Measurements from ENCODE around the gene MAPKAP1. TPM values are rescaled to one million over a fixed set of nuclear protein-coding genes. Genes with fewer than 3 reads are reported as not detected.

The MAPKAP1 gene
- polyA plus RNA-seq (ENCODE audit: insufficient read length): 60.6 TPM

DNA sequence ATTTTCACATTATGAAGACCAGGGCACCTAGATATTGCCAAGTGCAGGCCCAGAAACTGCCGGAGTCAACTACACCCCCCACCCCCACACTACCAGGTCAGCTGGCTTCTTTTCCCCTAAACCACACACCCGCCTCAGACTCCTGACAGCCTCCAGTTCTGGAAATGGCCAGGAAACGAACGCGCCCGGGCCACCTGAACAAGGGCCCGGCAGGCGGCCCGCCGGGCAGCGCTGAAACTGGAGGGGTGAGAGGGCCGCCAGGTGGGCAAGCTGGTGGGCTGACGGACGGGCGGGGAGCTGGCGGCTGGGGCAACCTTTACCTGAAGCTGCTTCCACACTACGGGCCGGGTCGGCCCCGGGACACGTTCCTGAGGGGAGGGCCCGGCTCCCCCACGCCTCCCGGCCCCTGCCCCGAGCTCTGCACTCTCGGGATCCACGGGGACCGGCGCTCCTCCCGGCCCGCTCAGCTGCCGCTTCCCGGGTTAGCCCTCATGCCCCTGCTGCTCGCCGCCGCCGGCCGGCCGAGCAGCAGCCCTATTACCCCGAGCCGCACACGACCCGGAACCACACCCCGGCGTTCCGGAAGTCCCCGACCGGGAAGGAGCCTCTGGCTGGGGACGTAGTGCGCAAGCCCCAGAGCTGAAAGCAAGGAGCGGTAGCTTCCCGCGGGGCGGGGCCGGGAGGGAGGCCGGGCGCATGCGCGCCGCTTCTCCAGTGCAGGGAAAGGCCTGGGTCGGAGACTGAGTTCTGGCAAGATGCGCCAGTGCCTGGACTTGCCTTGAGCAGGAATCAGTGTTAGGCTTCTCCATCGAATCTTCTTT lies at the start of gene MAPKAP1:
MAPKAP1 (minus strand) TSS at position 558 of the 821 bp plus-strand sequence. CDS start 34,634 bp downstream, outside the sequence.
- DNase-seq: peak; percentile 95

DNA sequence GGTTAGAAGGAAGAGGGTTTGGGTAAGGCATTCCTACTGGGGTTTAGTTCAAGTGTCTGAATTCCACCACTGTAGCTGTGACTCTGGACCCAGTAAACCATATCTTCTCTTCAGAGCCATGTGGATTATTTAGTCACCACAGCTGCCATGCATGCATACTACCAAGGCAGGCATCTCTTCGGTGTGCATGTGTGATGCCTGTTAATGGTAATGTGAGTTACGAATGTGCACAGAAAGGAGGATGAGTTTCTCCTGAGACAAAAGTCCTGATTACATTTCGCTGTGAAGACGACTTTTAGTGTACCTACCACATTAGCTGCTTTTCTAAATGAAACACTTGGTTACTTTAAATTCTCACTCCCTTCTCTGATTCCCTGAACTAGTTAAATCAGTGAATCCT lies 49.5 kb upstream of the MAPKAP1 start:
- DNase-seq: no peak

DNA sequence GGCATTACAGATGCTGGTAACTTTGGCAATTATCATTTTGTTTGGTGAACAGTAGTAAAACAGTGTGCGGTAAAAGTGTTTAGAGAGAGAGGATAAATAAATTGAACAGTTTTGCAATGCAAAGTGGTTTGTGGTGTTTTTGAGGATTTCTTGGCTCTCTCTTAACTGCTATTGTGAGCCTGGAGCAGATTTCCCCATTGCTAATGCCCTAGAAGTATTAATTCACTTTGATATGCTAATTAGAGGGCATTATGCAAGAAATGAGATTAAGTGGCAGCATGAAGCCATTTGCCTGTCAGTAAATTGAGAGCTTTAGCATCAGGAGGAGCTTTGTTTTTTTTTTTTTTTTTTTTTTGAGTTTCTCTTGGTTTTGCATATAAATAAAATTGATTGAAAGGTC lies 48.3 kb upstream of the MAPKAP1 start:
- no peak for DNase-seq

DNA sequence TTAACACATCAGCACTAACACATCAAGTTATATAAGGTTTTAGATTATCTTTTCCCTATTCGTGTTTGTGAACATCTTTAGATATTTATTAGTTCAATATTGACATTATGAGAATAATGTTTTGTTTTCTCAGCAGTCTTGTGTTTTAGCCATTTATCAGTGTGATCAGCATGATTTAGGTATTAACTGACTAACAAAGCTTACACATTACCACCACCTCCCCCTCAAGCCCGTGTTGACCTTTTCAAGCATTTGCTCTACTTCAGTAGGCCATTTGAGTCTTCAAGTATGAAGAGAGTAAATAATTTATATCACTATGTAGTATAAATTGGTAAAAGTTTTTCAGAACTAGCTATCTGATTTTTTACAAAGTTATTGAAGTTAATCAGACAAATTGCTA lies 47.1 kb upstream of the MAPKAP1 start:
- DNase-seq: no peak

DNA sequence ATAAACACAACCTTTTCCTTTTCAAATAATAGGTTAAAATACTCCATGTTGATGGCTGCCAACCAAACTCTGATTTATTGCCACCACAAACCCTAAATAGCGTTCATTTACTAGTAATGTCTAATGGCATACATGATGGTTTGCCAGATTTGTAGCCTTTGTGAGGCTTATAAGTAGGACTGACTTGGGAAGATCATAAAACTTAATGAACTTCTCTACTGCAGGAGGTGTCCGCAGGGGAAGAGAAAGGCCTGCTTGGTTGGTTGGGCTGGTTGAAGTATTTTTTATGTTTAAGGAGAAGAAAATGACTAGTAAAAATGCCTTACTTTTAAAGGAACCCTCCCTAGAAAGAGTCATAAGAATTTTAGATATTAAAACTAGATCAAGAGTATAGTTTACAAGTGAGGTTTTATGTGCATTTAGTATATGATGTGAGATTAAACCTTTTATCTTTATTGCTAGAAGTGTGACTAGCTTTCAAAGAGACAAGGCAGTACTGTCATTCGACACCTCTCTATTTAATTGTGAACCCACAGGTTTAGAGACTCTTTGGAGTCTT lies 45.1 kb upstream of the MAPKAP1 start:
- no peak for DNase-seq

DNA sequence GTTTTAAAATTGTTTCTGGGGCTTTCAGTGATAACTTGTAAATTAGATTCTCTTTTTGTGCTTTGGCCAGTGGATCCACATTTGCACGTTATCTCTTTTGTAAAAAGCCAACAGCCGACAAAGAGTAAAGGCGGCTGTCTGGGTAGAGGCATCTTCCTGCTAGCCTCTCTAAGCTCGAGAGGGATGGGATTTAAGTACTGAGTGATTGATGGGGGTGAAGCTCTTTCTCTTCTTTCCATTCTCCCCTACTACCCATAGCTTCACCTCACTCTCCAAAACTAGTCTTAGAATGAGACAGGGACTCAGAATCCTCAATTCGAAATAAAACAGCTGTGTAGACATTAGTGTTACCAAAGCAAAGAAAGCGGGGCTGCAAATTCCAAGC lies 43.6 kb upstream of the MAPKAP1 start:
- no peak for DNase-seq

DNA sequence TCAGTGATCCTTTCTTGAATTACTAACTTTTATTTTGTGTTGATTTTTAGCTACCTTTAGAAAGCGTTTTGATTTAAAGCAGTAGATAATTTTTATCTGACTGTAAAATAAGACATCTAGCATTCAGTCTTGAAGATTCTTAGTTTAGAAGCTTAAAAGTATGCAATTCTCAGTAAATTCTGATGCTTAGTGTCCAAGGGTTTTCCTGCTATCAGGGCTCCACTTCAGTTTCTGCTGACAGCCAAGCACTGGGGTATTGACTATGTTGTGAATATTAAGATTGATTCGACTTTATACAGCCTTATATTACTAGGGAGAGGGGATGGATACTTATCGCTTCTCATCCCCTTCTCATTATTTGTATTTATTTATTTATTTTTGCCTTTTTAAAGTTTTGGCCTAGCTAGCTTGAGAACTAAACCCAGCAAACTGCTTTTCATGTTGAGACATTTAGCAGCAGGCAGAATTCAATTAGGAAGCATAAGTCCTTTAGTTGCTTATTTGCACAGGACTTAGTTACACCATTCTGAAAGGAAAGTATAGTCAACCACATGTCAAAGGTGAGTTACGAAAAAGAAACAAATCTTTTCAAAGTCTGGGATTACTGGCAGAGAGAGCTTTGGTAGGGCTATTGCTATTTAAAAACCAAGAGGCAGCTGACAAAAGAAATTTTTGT lies 43.1 kb upstream of the MAPKAP1 start:
- no peak for DNase-seq

DNA sequence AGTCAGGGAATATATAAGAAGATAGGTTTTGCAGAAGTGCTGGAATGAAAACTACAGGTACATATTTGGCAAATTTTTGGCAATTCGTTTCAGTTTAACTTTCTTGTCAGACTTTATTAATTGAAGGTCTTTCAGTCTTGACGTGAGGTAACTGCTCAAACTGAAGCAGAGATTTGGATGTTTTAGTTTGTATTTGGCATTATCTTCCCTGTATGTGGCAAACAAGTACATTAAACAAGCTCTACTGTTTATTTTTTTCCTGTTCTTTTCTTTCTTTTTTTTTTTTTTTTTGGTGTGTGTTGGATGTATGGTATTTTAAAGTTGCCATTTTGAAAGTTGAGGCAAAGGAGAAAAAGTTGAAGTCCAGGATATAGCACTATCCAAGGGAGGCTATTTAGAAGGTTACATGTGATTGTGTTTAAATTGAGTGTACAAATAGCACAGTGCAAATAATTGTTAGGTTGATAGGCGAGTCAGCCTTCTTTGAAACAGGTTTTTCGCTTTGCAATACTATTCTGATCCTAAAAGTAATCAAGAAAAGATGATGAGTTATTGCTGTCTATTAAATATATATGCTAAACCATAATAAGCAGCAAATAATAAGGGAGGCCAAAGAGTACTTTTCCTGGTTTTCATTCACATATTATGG lies 42.4 kb upstream of the MAPKAP1 start:
- no peak for DNase-seq

DNA sequence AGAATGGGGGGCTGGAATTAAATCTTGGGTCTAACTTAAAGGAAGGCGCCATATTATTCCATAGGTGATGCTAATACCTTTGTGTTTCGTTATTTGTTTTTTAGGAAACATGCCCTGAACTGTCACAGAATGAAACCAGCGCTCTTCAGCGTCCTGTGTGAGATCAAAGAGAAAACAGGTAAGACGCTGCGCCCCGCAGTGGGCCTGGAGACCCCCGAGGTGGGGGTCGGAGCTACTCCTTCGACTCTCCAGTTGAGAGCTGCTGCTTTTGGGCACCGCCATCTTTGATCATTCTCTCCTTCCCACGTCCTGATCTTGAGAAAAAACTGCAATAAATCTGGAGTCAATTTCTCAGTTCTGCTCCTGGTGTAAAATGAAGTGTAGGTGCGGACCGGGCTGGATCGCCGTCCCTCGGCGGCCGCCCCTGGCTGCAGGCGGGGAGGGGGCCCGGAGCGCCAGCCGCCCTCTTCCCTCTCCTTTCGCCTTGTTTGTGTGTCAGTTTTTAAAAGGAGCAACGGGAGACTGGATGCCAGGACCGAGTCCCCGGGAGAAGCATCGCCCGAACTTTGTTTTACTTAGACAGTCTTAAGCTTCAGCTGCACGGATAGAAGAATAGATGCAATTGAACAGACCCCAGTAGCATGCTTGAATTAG lies 41.6 kb upstream of the MAPKAP1 start:
- no peak for DNase-seq

DNA sequence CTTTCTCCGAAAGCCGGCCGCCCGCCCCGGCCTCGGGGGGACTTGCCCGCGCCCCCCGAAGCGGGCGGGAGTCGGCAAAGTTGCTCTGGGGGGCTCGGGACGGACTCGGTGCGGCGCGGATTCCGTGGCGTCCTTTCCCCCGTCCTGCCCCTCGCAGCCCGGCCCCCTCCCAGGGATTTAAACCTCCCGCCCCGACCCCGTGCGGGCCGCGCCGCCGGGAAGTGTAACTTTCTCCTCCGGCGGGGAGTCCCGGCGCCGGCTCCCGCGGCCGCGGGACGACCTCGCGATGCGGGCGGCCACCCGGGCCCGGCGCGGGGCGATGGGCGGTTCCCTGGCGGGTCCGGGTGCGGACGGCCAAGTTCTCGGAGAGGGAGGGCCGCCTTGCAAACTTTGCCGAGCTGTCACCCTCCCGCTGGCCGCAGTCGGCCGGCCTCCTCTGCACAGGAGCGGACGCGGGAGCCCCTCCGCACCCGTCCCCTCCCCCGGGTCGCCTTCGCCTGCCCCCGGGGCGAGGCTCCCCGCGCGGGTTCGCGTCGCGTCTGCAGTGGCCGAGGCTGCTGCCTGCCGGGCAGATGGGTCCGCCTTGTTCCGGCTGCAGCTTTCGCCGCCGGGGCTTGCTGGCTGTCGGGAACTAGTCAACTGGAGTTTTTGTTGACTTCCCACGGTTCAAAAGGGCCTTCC lies 40.9 kb upstream of the MAPKAP1 start:
- peak; percentile 38 for DNase-seq

DNA sequence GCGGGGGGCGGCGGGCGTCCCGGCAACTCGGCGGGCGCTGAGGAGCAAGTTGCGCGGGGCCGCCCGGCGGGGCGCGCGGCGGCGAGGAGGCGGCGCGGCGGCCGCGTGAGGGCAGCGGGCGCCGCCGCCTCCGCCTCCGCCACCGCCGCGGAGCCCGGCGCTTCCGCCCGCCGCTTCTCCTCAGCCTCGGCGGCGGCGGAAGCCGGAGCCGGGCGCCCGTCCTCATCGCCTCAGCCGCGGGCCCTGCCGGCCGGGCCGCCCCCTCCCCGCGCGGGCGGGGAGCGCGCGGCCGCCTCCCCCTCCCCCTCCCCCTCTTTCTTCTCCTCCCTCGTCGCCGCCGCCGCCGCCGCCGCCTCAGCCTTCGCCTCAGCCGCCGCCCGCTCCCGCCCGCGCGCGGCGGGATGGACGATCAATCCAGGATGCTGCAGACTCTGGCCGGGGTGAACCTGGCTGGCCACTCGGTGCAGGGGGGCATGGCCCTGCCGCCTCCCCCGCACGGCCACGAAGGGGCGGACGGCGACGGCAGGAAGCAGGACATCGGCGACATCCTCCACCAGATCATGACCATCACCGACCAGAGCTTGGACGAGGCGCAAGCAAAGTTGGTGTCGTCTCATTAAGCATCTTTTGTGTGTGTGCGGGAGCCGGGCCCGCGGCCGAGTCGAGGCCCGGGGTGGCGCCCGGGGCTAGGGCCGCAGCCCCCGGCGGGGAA lies 40.2 kb upstream of the MAPKAP1 start, which contains the start of gene PBX3:
PBX3 (plus strand) TSS at position 321 of the 712 bp plus-strand sequence.
- DNase-seq: peak; percentile 70

DNA sequence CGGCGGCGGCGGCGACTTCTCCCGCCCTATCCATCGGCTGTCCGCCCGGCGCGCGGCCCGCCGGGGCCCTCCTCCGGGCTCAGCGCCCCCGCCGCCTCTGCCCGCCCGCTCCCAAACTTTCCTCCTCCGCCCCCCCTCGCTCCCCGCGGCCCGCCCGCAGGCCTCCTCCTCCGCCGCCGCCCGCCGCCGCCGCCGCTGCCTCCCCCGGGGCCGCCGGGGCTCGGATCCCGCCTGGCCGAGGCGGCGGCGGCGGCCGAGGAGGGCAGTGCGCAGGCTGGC lies 39.7 kb upstream of the MAPKAP1 start:
- no peak for DNase-seq

DNA sequence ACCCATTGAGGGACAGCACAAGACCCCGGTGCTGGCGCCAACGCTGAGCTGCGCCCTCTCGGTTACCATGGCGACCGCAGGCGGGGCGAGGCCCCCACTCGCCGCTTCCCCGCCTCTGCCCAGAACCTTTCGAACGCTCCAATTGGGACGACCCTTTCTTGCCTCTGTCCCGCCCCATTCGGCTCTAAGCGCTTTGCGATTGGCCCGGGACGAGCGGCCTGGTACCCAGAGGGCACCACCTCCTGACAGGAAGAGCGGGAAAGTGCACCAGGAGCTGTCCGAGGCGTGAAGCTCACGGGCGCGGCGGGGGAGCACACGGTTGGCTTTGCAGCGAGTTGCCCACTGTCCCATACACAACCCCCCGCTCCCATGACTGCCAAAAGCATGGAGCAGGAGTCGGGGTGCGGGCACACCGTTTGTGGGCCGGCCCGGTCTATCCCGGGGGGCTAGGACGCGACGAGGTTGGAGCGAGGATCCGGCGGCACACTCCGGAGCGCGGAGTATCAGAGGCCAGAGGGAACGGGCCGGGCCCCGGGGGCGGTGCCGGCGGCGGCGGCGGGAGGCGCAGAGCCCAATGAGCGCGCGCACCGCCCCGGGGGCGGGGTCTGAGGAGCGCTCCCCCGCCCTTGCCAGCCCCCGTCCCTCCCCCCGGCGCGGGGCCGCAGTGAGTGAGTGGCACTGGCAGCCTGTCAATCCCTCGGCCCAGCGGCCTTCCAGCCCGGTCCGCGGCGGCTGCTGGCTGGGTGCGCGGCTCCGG lies 39.2 kb upstream of the MAPKAP1 start:
- peak; percentile 93 for DNase-seq

DNA sequence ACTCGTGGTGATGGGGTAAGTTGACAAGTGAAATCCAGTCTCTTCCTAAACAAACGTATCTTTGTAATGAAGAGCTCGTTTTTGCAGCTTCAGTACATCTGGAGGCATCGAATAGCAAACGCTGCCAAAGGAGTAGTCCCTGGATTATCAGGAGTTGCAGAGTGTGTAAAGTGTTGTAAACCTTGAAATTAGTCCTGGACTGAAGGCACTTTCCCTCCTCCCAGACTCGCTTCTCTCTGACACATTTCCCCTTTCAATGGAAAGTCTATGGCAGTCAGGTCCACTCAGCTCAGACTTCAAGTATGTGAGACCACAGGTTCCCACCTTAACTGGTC lies 38.6 kb upstream of the MAPKAP1 start:
- DNase-seq: no peak

DNA sequence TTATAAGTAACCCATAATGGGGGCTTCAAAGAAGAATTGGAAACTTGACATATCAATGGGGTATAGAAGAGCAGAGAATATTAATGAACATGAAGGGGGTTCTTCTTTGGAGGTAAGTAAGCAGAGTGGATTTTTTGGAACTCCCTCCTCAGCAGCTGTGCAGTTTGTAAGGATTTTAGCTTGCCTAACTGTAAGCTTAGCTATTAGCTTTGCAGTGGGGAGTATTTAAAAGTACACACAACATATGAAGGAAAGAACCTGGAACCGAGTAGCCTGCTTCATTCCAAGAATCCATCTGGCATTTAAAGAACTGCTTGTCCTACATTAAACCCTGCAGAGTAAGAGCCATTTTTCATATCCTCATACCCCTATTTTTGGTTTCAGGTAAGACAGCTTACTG lies 38.0 kb upstream of the MAPKAP1 start:
- DNase-seq: peak; percentile 59

DNA sequence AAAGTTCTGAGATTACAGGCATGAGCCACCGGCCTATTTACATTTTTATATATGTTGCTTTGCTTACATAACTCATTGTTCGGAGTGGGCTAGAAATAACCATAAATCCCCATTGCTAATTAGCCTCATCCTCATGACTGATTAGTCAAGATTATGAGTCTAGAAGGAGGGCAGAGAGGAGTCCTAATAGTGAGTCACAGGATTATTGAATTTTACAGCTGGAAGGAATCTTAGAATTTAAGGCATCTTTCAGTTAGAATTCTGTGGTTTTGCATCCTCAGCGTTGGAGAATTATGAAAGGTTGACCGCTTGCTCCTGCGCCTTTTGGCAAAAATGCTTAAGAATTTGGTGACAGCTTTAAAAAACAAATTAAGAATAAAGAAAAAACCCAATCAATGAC lies 37.6 kb upstream of the MAPKAP1 start:
- no peak for DNase-seq

DNA sequence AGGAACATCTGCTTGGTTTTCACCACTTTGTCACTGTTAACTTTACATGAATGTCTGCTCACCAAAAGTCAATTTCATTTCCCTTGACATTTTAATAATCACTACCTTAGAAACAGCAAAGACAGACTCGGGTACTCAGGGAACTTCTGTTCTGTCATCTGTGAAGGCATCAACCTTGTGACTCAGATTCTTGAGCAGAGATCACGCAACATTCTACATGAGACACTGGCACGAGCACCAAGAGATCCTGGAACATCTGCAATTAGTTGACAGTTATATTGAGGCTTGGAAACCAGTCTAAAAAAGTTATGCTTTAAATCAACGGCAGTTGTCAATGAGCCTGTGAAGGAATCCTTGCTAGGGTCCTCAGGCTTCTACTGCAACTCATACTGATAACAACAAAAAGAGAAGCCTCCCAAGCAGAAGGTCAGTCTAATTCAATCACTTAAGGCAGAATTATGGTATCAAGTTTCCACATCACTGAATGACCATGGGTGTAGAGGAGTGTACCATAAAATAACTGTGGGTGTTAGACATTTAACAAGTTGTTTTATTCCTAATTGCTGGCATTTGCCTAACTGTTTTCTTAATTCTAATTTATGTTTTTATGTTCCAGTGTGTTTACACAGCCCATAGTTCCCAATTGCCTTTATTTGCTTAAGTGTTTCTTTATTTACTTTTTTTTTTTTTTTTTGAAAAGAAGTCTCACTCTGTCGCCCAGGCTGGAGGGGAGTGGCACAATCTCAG lies 36.8 kb upstream of the MAPKAP1 start:
- DNase-seq: no peak

DNA sequence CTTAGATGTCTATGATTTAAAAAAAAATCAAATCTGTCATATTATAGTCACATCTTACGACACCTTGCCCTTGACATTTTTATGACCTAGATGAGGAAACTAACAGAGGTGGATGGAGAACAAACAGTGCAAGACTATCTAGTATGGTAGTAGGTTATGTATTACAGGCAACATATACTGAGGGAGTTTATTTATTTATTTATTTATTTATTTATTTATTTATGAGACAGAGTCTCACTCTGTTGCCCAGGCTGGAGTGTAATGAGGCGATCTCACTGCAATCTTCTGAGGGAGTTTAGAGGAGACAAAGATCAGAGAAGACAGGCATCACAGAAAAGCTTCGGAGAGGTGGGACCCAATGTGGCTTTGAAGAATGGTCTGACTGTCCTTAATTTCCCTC lies 35.6 kb upstream of the MAPKAP1 start:
- no peak for DNase-seq

DNA sequence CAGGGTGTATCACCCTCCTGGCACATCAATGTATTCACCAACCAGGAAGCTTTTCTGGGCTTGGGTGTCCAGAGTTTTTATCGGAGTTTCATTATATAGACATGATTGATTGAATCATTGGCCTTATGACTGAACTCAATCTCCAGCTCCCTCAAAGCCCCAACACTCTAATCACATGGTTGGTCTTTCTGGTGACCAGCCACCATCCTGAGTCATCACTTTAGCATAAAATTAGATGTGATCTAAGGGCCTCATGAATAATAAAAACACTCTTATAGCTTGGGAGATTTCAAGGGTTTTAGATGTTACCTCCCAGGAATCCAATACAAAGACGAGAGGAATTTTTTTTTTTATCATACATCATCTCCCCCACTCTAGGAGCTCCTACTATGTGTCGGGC lies 32.4 kb upstream of the MAPKAP1 start:
- DNase-seq: no peak

DNA sequence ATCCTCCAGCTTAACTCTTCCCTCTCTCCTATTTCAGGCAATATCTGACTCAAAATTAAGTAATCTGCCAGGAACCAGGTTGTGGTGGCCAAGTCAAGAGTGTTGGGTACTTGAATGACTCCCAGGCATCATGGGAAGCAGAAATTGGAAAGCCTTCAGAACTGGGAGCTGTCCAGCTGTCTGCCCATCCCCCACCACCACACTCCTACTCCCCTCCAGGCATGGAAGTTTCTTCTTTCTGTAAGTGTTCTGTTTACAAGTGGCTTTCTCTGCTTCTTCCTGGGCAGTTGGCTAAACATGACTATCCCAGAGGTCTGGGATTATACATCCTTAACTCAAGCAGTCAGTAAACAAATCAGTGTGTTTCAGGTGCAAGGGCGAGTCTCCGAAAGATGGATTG lies 25.6 kb upstream of the MAPKAP1 start:
- no peak for DNase-seq

Data from hindlimb muscle (tissue), 1 donor.